HEK293 (cell line): ENCODE data around the gene CPSF6.

ENCODE experiments used
- CTCF ChIA-PET: fragments of 350-600 bp; formaldehyde crosslinking; extraction: SDS; loops from one replicate; lab custom pipeline; 2021; ENCODE audit warnings: antibody characterized with exemption; lab: Yijun Ruan, JAX
- POLR2A ChIA-PET: fragments of 300-600 bp; formaldehyde crosslinking; extraction: SDS; loops from one replicate; lab custom pipeline; 2020; ENCODE audit warnings: antibody characterized with exemption, inconsistent platforms; lab: Yijun Ruan, JAX
- H3K27ac ChIP-seq: fragments of 200-500 bp; sonication (Bioruptor generic); 2 replicates; pipeline ENCODE4 v1.5.1; 2014; ENCODE audit warnings: low read depth, low read length, control low read depth, inconsistent platforms; ENCODE audit errors: extremely low read depth
- H3K36me3 ChIP-seq, 2 experiments: fragments of 200-500 bp in 1 of 2; sonication (Bioruptor generic) in 1 of 2; 1 replicate in 1 of 2; 2 replicates in 1 of 2; pipeline ENCODE4 v1.5.1; 2014 to 2017; ENCODE audit warnings: inconsistent platforms in 2 of 2, low read length in 2 of 2; ENCODE audit not compliant: control insufficient read depth in 2 of 2, insufficient read depth in 1 of 2
- H3K4me1 ChIP-seq: fragments of 200-500 bp; sonication (Bioruptor generic); 2 replicates; pipeline ENCODE4 v1.5.1; 2014; ENCODE audit warnings: mild to moderate bottlenecking, low read length, inconsistent platforms; ENCODE audit not compliant: control insufficient read depth, insufficient read depth
- H3K4me3 ChIP-seq: 2 replicates; pipeline ENCODE4 v1.5.1; 2011; ENCODE audit warnings: low read depth, mild to moderate bottlenecking, control low read depth, low read length, moderate library complexity
- H3K9me3 ChIP-seq: fragments of 200-500 bp; sonication (Bioruptor generic); 2 replicates; pipeline ENCODE4 v1.5.1; 2014; ENCODE audit warnings: low read depth, low read length, inconsistent platforms; ENCODE audit not compliant: control insufficient read depth, insufficient read depth
- EGR2 ChIP-seq: fragments of 450-650 bp; formaldehyde crosslinking; IDR thresholded peaks from 2 replicates; pipeline ENCODE4 v1.5.1; 2016; ENCODE audit warnings: low read depth, missing biosample characterization, missing genetic modification characterization
- HOXD13 ChIP-seq: sonication (generic); formaldehyde crosslinking; IDR thresholded peaks from 2 replicates; pipeline ENCODE4 v1.8.0; 2022; ENCODE audit warnings: missing genetic modification reagents, borderline replicate concordance
- KLF9 ChIP-seq: fragments of 450-650 bp; formaldehyde crosslinking; IDR thresholded peaks from 2 replicates; pipeline ENCODE4 v1.5.1; 2016; ENCODE audit warnings: missing biosample characterization, missing genetic modification characterization, low read depth
- REPIN1 ChIP-seq: fragments of 450-650 bp; formaldehyde crosslinking; IDR thresholded peaks from 2 replicates; pipeline ENCODE4 v1.5.1; 2017; ENCODE audit warnings: missing biosample characterization, missing genetic modification characterization, low read depth
- REST ChIP-seq: fragments of 450-650 bp; formaldehyde crosslinking; IDR thresholded peaks from 2 replicates; pipeline ENCODE4 v1.5.1; 2016; ENCODE audit warnings: missing biosample characterization, missing genetic modification characterization
- WT1 ChIP-seq: fragments of 450-650 bp; formaldehyde crosslinking; IDR thresholded peaks from 2 replicates; pipeline ENCODE4 v1.5.1; 2016; ENCODE audit warnings: missing biosample characterization, missing genetic modification characterization
- ZBTB20 ChIP-seq: fragments of 450-650 bp; formaldehyde crosslinking; IDR thresholded peaks from 2 replicates; pipeline ENCODE4 v1.5.1; 2016; ENCODE audit warnings: missing biosample characterization, missing genetic modification characterization
- ZNF133 ChIP-seq: fragments of 450-650 bp; formaldehyde crosslinking; IDR thresholded peaks from 2 replicates; pipeline ENCODE4 v1.5.1; 2016; ENCODE audit warnings: missing biosample characterization, missing genetic modification characterization
- ZNF184 ChIP-seq: fragments of 450-650 bp; IDR thresholded peaks from 2 replicates; pipeline ENCODE4 v1.5.1; 2018; ENCODE audit warnings: missing biosample characterization, mild to moderate bottlenecking, missing genetic modification characterization
- ZNF202 ChIP-seq: fragments of 450-650 bp; formaldehyde crosslinking; IDR thresholded peaks from 2 replicates; pipeline ENCODE4 v1.5.1; 2016; ENCODE audit warnings: missing biosample characterization, missing genetic modification characterization, borderline replicate concordance
- ZNF23 ChIP-seq: fragments of 450-650 bp; formaldehyde crosslinking; IDR thresholded peaks from 2 replicates; pipeline ENCODE4 v1.5.1; 2016; ENCODE audit warnings: missing biosample characterization, missing genetic modification characterization, borderline replicate concordance
- ZNF239 ChIP-seq: fragments of 450-650 bp; formaldehyde crosslinking; IDR thresholded peaks from 2 replicates; pipeline ENCODE4 v1.5.1; 2016; ENCODE audit warnings: missing biosample characterization, missing genetic modification characterization
- ZNF24 ChIP-seq: fragments of 450-650 bp; formaldehyde crosslinking; IDR thresholded peaks from 2 replicates; pipeline ENCODE4 v1.5.1; 2016; ENCODE audit warnings: missing biosample characterization, missing genetic modification characterization
- ZNF248 ChIP-seq: fragments of 450-650 bp; formaldehyde crosslinking; IDR thresholded peaks from 2 replicates; pipeline ENCODE4 v1.5.1; 2017; ENCODE audit warnings: missing biosample characterization, missing genetic modification characterization
- ZNF335 ChIP-seq: fragments of 450-650 bp; formaldehyde crosslinking; conservative IDR thresholded peaks from 2 replicates; pipeline ENCODE4 v1.5.1; 2016; ENCODE audit warnings: missing biosample characterization, missing genetic modification characterization
- ZNF354C ChIP-seq: fragments of 450-650 bp; formaldehyde crosslinking; IDR thresholded peaks from 2 replicates; pipeline ENCODE4 v1.5.1; 2016; ENCODE audit warnings: missing biosample characterization, missing genetic modification characterization, low read depth, borderline replicate concordance
- ZNF488 ChIP-seq: fragments of 450-650 bp; formaldehyde crosslinking; IDR thresholded peaks from 2 replicates; pipeline ENCODE4 v1.5.1; 2016; ENCODE audit warnings: missing biosample characterization, missing genetic modification characterization
- ZNF521 ChIP-seq: fragments of 450-650 bp; formaldehyde crosslinking; IDR thresholded peaks from 2 replicates; pipeline ENCODE4 v1.5.1; 2017; ENCODE audit warnings: missing biosample characterization, mild to moderate bottlenecking, missing genetic modification characterization
- ZNF529 ChIP-seq: fragments of 450-650 bp; formaldehyde crosslinking; IDR thresholded peaks from 2 replicates; pipeline ENCODE4 v1.5.1; 2017; ENCODE audit warnings: missing genetic modification characterization, missing biosample characterization; ENCODE audit not compliant: insufficient replicate concordance
- ZNF571 ChIP-seq: fragments of 450-650 bp; formaldehyde crosslinking; IDR thresholded peaks from 2 replicates; pipeline ENCODE4 v1.5.0; 2017; ENCODE audit warnings: missing biosample characterization, missing genetic modification characterization
- TF ChIP-seq, protein P1 (sequence below): fragments of 450-650 bp; formaldehyde crosslinking; IDR thresholded peaks from 2 replicates; pipeline ENCODE4 v1.5.1; 2016; ENCODE audit warnings: missing biosample characterization, missing genetic modification characterization
- TF ChIP-seq, protein P2 (sequence below): fragments of 450-650 bp; IDR thresholded peaks from 2 replicates; pipeline ENCODE4 v1.5.1; 2018; ENCODE audit warnings: missing biosample characterization, mild to moderate bottlenecking, missing genetic modification characterization
- TF ChIP-seq, protein P3 (sequence below): fragments of 450-650 bp; formaldehyde crosslinking; IDR thresholded peaks from 2 replicates; pipeline ENCODE4 v1.5.1; 2016; ENCODE audit warnings: missing biosample characterization, missing genetic modification characterization
- TF ChIP-seq, protein P4 (sequence below): IDR thresholded peaks from 2 replicates; pipeline ENCODE4 v1.6.1; 2011; ENCODE audit warnings: mild to moderate bottlenecking, low read depth, low read length, borderline replicate concordance
- TF ChIP-seq, protein P5 (sequence below): fragments of 450-650 bp; formaldehyde crosslinking; IDR thresholded peaks from 2 replicates; pipeline ENCODE4 v1.5.1; 2016; ENCODE audit warnings: missing biosample characterization, missing genetic modification characterization

CPSF6 gene

DNA sequence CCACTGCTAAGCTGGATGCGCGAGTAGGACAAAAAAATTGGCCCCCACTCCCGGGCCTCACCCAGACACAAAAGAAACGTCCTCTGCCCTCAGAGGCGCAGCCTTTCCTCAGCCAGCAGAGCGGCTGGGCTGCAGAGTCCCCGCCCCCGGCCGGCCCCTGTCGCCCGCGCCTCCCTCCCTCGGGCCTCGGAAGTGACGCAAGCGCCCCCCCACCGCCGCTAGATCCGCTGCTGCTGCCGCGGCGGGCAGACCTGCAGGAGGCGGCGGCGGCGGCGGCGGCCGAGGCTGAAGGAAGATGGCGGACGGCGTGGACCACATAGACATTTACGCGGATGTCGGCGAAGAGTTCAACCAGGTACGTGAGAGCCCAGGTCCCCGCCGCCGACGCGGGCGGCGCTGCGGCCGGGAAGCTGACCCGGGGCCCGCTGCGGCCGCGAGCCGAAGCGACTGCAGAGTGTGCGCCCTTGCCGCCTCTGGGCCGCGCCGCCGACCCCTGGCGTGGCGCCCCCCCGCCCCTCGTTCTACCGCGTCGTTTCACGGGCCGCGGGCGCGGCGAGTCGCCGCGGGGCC, at the start of gene CPSF6:
CPSF6 (plus strand) TSS at position 218 of the 570 bp plus-strand sequence; CDS start at position 296, 78 bp downstream.
- Histone ChIP-seq H3K36me3 (peaks cover 7 to 8% of the 10 kb centered on the region in 2 experiments; a peak in 2 of 3 replicates), H3K4me1 (peaks cover 10% of the 10 kb centered on the region), H3K27ac (peak within 1 kb of the TSS; percentile 97), H3K9me3 (no peaks in the 10 kb centered on the region), H3K4me3 (peak within 1 kb of the TSS; percentile 87)
- CTCF ChIA-PET = no interaction called here
- POLR2A ChIA-PET = interaction anchor here (1.2 kb wide), 1 partner anchor 13 kb away, joined by 3 read pairs; no protein-coding TSS in a partner anchor
- TF ChIP-seq ZNF354C (tag by site-specific recombination) = no peak
- TF ChIP-seq ZNF133 (tag by site-specific recombination) = no peak
- TF ChIP-seq, protein P1, sequence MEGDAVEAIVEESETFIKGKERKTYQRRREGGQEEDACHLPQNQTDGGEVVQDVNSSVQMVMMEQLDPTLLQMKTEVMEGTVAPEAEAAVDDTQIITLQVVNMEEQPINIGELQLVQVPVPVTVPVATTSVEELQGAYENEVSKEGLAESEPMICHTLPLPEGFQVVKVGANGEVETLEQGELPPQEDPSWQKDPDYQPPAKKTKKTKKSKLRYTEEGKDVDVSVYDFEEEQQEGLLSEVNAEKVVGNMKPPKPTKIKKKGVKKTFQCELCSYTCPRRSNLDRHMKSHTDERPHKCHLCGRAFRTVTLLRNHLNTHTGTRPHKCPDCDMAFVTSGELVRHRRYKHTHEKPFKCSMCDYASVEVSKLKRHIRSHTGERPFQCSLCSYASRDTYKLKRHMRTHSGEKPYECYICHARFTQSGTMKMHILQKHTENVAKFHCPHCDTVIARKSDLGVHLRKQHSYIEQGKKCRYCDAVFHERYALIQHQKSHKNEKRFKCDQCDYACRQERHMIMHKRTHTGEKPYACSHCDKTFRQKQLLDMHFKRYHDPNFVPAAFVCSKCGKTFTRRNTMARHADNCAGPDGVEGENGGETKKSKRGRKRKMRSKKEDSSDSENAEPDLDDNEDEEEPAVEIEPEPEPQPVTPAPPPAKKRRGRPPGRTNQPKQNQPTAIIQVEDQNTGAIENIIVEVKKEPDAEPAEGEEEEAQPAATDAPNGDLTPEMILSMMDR (tag by site-specific recombination) = no peak
- no peak for TF ChIP-seq WT1 (tag by site-specific recombination)
- TF ChIP-seq ZNF184 (tag by site-specific recombination) = no peak
- no peak for TF ChIP-seq REPIN1 (tag by site-specific recombination)
- no peak for TF ChIP-seq ZNF24
- TF ChIP-seq EGR2 (tag by site-specific recombination) = peak; percentile 41; the same call in 1 of the 2 replicates
- no peak for TF ChIP-seq ZNF248
- TF ChIP-seq, protein P2, sequence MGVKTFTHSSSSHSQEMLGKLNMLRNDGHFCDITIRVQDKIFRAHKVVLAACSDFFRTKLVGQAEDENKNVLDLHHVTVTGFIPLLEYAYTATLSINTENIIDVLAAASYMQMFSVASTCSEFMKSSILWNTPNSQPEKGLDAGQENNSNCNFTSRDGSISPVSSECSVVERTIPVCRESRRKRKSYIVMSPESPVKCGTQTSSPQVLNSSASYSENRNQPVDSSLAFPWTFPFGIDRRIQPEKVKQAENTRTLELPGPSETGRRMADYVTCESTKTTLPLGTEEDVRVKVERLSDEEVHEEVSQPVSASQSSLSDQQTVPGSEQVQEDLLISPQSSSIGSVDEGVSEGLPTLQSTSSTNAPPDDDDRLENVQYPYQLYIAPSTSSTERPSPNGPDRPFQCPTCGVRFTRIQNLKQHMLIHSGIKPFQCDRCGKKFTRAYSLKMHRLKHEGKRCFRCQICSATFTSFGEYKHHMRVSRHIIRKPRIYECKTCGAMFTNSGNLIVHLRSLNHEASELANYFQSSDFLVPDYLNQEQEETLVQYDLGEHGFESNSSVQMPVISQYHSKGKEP (tag by site-specific recombination) = peak; percentile 38; the same call in 1 of the 2 replicates
- TF ChIP-seq, protein P3, sequence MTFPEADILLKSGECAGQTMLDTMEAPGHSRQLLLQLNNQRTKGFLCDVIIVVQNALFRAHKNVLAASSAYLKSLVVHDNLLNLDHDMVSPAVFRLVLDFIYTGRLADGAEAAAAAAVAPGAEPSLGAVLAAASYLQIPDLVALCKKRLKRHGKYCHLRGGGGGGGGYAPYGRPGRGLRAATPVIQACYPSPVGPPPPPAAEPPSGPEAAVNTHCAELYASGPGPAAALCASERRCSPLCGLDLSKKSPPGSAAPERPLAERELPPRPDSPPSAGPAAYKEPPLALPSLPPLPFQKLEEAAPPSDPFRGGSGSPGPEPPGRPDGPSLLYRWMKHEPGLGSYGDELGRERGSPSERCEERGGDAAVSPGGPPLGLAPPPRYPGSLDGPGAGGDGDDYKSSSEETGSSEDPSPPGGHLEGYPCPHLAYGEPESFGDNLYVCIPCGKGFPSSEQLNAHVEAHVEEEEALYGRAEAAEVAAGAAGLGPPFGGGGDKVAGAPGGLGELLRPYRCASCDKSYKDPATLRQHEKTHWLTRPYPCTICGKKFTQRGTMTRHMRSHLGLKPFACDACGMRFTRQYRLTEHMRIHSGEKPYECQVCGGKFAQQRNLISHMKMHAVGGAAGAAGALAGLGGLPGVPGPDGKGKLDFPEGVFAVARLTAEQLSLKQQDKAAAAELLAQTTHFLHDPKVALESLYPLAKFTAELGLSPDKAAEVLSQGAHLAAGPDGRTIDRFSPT (tag by site-specific recombination) = no peak
- no peak for TF ChIP-seq REST (tag by site-specific recombination)
- TF ChIP-seq ZNF521 (tag by site-specific recombination) = no peak
- TF ChIP-seq ZNF239 = no peak
- TF ChIP-seq, protein P4, sequence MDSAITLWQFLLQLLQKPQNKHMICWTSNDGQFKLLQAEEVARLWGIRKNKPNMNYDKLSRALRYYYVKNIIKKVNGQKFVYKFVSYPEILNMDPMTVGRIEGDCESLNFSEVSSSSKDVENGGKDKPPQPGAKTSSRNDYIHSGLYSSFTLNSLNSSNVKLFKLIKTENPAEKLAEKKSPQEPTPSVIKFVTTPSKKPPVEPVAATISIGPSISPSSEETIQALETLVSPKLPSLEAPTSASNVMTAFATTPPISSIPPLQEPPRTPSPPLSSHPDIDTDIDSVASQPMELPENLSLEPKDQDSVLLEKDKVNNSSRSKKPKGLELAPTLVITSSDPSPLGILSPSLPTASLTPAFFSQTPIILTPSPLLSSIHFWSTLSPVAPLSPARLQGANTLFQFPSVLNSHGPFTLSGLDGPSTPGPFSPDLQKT = no peak
- TF ChIP-seq ZBTB20 (tag by site-specific recombination) = peak; percentile 74; the same call in 1 of the 2 replicates
- no peak for TF ChIP-seq ZNF529
- no peak for TF ChIP-seq ZNF571 (tag by site-specific recombination)
- no peak; the same call in 1 of the 2 replicates for TF ChIP-seq ZNF335
- no peak for TF ChIP-seq ZNF23
- TF ChIP-seq, protein P5, sequence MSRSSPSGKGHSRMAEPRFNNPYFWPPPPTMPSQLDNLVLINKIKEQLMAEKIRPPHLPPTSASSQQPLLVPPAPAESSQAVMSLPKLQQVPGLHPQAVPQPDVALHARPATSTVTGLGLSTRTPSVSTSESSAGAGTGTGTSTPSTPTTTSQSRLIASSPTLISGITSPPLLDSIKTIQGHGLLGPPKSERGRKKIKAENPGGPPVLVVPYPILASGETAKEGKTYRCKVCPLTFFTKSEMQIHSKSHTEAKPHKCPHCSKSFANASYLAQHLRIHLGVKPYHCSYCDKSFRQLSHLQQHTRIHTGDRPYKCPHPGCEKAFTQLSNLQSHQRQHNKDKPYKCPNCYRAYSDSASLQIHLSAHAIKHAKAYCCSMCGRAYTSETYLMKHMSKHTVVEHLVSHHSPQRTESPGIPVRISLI (tag by site-specific recombination) = peak; percentile 68
- TF ChIP-seq HOXD13 = no peak
- peak; percentile 44; the same call in 1 of the 2 replicates for TF ChIP-seq KLF9
- TF ChIP-seq ZNF488 (tag by site-specific recombination) = no peak
- no peak for TF ChIP-seq ZNF202 (tag by site-specific recombination)
